Dermis blood vessel endothelial cell (primary cell): ENCODE measurements around the gene ANTXR2. TPM values are rescaled to one million over a fixed set of nuclear protein-coding genes. Genes with fewer than 3 reads are reported as not detected.
A peak's percentile ranks its signal among the peaks of the same experiment; 100 is the strongest.

Experiments used
- DNase-seq: peaks from one replicate; pipeline ENCODE4 v3.0.0; 2010
- total RNA-seq: library from RNA; depleted of rRNA; stranded (reverse); fragments of >200 nt; gene quantifications from 2 replicates; pipeline ENCODE4 v1.2.3, GENCODE V29; 2014

Gene ANTXR2
- total RNA-seq, 1 donor from 2014 or later = 36.2 TPM

- DNase-seq = no peak
Observed at GRCh38 chr4:79854856-79855502, 218.1 kb downstream of the ANTXR2 start.

- DNase-seq = peak; percentile 0
Observed at GRCh38 chr4:79852305-79852730, 220.7 kb downstream of the ANTXR2 start.

GRCh38 chr4:79851625-79852304, 221.3 kb downstream of the ANTXR2 start:
- no peak for DNase-seq

Other genes starting within 250 kb of the ANTXR2 start
- gene PRDM8, start 124.3 kb upstream of the ANTXR2 start, total RNA-seq = 1.2 TPM in 2 replicates
- gene FGF5, start 193.4 kb upstream of the ANTXR2 start, total RNA-seq = under 0.01 and 0.17 TPM in 2 replicates